CD14-positive monocyte (primary cell): ENCODE measurements around the gene SPTBN4. TPM values are rescaled to one million over a fixed set of nuclear protein-coding genes. Genes with fewer than 3 reads are reported as not detected.

Experiments
- DNase-seq, 3 donors: peaks; one replicate each; pipeline ENCODE4 v3.0.0-alpha.2; 2011 to 2022
- H2AFZ ChIP-seq: 2 replicates; pipeline ENCODE4 v1.6.0; 2012; ENCODE audit warnings: mild to moderate bottlenecking, low read depth, low read length, inconsistent platforms; ENCODE audit not compliant: insufficient read depth, poor library complexity, severe bottlenecking
- H3K27ac ChIP-seq, 2 donors: 1 replicate in 1 of 2; 2 replicates in 1 of 2; pipeline ENCODE4 v1.5.1; 2012 to 2013; ENCODE audit warnings: low read length in 2 of 2, control low read depth in 1 of 2, inconsistent platforms in 1 of 2, low read depth in 1 of 2, mild to moderate bottlenecking in 1 of 2
- H3K27me3 ChIP-seq, 2 donors: one replicate each; pipeline versions ENCODE4 v1.6.0 to v1.6.1; 2011 to 2013; ENCODE audit warnings: low read length in 2 of 2; ENCODE audit not compliant: control insufficient read depth in 2 of 2, insufficient read depth in 2 of 2
- H3K36me3 ChIP-seq, 2 donors: replicated peaks in 1 of 2; 1 replicate in 1 of 2; 2 replicates in 1 of 2; pipeline versions ENCODE4 v1.5.1 to v1.6.1; 2012 to 2013; ENCODE audit warnings: low read length in 2 of 2, control low read depth in 1 of 2, inconsistent platforms in 1 of 2, mild to moderate bottlenecking in 1 of 2; ENCODE audit not compliant: insufficient read depth in 2 of 2, control insufficient read depth in 1 of 2
- H3K4me1 ChIP-seq, 2 donors: 1 replicate in 1 of 2; 2 replicates in 1 of 2; pipeline versions ENCODE4 v1.5.1 to v1.6.1; 2012 to 2013; ENCODE audit warnings: low read length in 2 of 2, control low read depth in 1 of 2, inconsistent platforms in 1 of 2, mild to moderate bottlenecking in 1 of 2, moderate library complexity in 1 of 2; ENCODE audit not compliant: insufficient read depth in 2 of 2, control insufficient read depth in 1 of 2
- H3K4me2 ChIP-seq: replicated peaks from 2 replicates; pipeline ENCODE3; 2012; ENCODE audit warnings: low read length, moderate library complexity, mild to moderate bottlenecking; ENCODE audit not compliant: poor library complexity, severe bottlenecking; ENCODE audit errors: extremely low read depth
- H3K4me3 ChIP-seq, 3 experiments: fragments of 200-600 bp in 1 of 3; sonication (generic) in 1 of 3; replicated peaks in 1 of 3; 1 replicate in 2 of 3; 2 replicates in 1 of 3; pipeline ENCODE4 v1.5.1; 2011 to 2013; ENCODE audit warnings: low read length in 3 of 3, mild to moderate bottlenecking in 3 of 3, control low read depth in 2 of 3, low read depth in 2 of 3, inconsistent platforms in 1 of 3, moderate library complexity in 1 of 3
- H3K79me2 ChIP-seq: 2 replicates; pipeline ENCODE4 v1.6.0; 2012; ENCODE audit warnings: mild to moderate bottlenecking, control low read depth, inconsistent platforms, low read length, moderate library complexity; ENCODE audit not compliant: insufficient read depth
- H3K9ac ChIP-seq: 2 replicates; pipeline ENCODE4 v1.6.0; 2017; ENCODE audit warnings: low read length, mild to moderate bottlenecking; ENCODE audit not compliant: insufficient read depth, poor library complexity, severe bottlenecking
- H3K9me3 ChIP-seq, 2 donors: replicated peaks in 1 of 2; 1 replicate in 1 of 2; 2 replicates in 1 of 2; pipeline versions ENCODE4 v1.5.1 to v1.6.1; 2012 to 2013; ENCODE audit warnings: low read length in 2 of 2, control low read depth in 1 of 2; ENCODE audit not compliant: control insufficient read depth in 1 of 2, insufficient read depth in 1 of 2
- H4K20me1 ChIP-seq: 2 replicates; pipeline ENCODE4 v1.6.0; 2012; ENCODE audit warnings: mild to moderate bottlenecking, low read length, control low read depth, moderate library complexity; ENCODE audit not compliant: insufficient read depth
- H3K27ac Mint-ChIP-seq, 7 donors: one replicate each; pipeline ENCODE4 v1.8.0; 2020; ENCODE audit warnings: mild to moderate bottlenecking in 7 of 7, mixed read lengths in 7 of 7, moderate library complexity in 6 of 7, inconsistent platforms in 2 of 7
- H3K27me3 Mint-ChIP-seq, 3 donors: one replicate each; pipeline ENCODE4 v1.8.0; 2021 to 2022; ENCODE audit warnings: low read depth in 3 of 3, mild to moderate bottlenecking in 3 of 3, mixed read lengths in 3 of 3, moderate library complexity in 3 of 3, inconsistent platforms in 1 of 3
- H3K36me3 Mint-ChIP-seq, 2 donors: one replicate each; pipeline ENCODE4 v1.8.0; 2020; ENCODE audit warnings: mixed read lengths in 2 of 2, inconsistent platforms in 1 of 2, mild to moderate bottlenecking in 1 of 2
- H3K4me1 Mint-ChIP-seq: one replicate; pipeline ENCODE4 v1.8.0; 2020; ENCODE audit warnings: mild to moderate bottlenecking, mixed read lengths
- H3K4me3 Mint-ChIP-seq, 2 donors: one replicate each; pipeline ENCODE4 v1.8.0; 2020; ENCODE audit warnings: mild to moderate bottlenecking in 2 of 2, mixed read lengths in 2 of 2, moderate library complexity in 1 of 2
- H3K9me3 Mint-ChIP-seq, 7 donors: one replicate each; pipeline ENCODE4 v1.8.0; 2020 to 2022; ENCODE audit warnings: mixed read lengths in 7 of 7, mild to moderate bottlenecking in 6 of 7, moderate library complexity in 6 of 7, inconsistent platforms in 2 of 7
- WGBS: methylation state at CpG from one replicate; pipeline ENCODE4 v1.1.5; 2013; ENCODE audit warnings: missing lambda C conversion rate; ENCODE audit not compliant: insufficient coverage; 5-methylcytosine and 5-hydroxymethylcytosine counted together
- intact Hi-C, 2 donors: fragments of 100-400 bp; cut with micrococcal nuclease; formaldehyde crosslinking; loops; one replicate each; pipeline versions ENCODE4 v1.15.0 to v1.15.1; 2023
- polyA plus RNA-seq, 3 donors: library from polyadenylated mRNA; depleted of rRNA in 1 of 3; unstranded in 2 of 3; stranded (reverse) in 1 of 3; fragments of 300-500 nt in 2 of 3; fragments of >200 nt in 1 of 3; fragmentation: Illumina TruSeq in 2 of 3; gene quantifications; 1 replicate in 2 of 3; 2 replicates in 1 of 3; pipeline ENCODE4 v1.2.3, GENCODE V29; 2012 to 2021
- TF ChIP-seq, protein P1 (sequence below): fragments of 200-600 bp; IDR thresholded peaks from one replicate; pipeline ENCODE4 v1.8.0; 2022; ENCODE audit warnings: antibody characterized with exemption, mild to moderate bottlenecking

The SPTBN4 gene
- polyA plus RNA-seq, 3 donors = 0.07 TPM; not detected in 2

DNA sequence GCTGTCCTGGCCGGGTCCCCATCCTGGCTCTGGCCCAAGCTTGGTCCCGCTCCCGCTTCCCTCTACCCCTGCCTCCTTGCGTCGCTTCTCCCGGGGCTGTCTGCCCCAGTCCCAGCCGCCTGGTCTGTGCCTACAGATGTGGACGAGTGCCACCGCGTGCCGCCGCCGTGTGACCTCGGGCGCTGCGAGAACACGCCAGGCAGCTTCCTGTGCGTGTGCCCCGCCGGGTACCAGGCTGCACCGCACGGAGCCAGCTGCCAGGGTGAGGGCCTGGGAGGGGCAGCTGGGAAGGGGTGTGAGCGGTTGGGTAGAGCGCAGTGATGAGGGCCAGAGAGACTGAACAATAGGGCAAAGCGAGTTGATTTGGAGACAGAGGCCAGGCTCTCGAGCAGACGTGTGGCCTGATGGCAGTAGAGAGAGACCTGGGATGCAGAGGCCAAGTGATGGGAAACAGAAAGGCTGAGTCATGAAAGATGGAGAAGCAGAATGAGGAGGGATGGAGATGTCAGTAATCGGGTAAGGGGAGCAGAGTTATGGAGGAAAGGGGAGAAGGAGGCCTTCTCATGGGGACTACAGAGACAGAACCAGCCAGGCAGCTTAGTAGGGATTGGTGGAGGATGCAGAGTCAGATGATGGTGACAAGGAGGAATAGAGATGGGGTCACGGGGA lies 143.7 kb downstream of the SPTBN4 start:
- no peaks in the 10 kb centered on the region for H3K36me3 ChIP-seq
- WGBS = 5% methylated on average over 29 of the region's 29 CpGs
- Mint-ChIP-seq H3K27ac (peak overlapping the region; percentile 39 to 87 (median 72)), H3K36me3 (peaks cover 0 to 12% of the 10 kb centered on the region in 2 donors), H3K9me3 (peaks cover 0 to 11% (median 5%) of the 10 kb centered on the region in 7 donors), H3K4me3 (peak overlapping the region; percentile 73 to 86), H3K4me1 (peaks cover 66% of the 10 kb centered on the region), H3K27me3 (peaks cover 44 to 66% (median 52%) of the 10 kb centered on the region in 3 donors)
- peak overlapping the region; percentile 60 for H2AFZ ChIP-seq
- peaks cover 50 to 61% of the 10 kb centered on the region in 2 donors for H3K4me1 ChIP-seq
- peaks cover 2 to 41% of the 10 kb centered on the region in 2 donors for H3K27me3 ChIP-seq
- H3K9me3 ChIP-seq = no peaks in the 10 kb centered on the region
- peak overlapping the region; percentile 12 for H3K9ac ChIP-seq
- TF ChIP-seq, protein P1, sequence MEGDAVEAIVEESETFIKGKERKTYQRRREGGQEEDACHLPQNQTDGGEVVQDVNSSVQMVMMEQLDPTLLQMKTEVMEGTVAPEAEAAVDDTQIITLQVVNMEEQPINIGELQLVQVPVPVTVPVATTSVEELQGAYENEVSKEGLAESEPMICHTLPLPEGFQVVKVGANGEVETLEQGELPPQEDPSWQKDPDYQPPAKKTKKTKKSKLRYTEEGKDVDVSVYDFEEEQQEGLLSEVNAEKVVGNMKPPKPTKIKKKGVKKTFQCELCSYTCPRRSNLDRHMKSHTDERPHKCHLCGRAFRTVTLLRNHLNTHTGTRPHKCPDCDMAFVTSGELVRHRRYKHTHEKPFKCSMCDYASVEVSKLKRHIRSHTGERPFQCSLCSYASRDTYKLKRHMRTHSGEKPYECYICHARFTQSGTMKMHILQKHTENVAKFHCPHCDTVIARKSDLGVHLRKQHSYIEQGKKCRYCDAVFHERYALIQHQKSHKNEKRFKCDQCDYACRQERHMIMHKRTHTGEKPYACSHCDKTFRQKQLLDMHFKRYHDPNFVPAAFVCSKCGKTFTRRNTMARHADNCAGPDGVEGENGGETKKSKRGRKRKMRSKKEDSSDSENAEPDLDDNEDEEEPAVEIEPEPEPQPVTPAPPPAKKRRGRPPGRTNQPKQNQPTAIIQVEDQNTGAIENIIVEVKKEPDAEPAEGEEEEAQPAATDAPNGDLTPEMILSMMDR = no peak
- H3K4me3 ChIP-seq = peak overlapping the region in 2 of 3 experiments; percentile 1 to 74
- no peaks in the 10 kb centered on the region for H4K20me1 ChIP-seq
- intact Hi-C loops = no loop called here
- DNase-seq = peak; percentile 59 to 60 (median 59)
- H3K4me2 ChIP-seq = peak overlapping the region; percentile 91
- H3K27ac ChIP-seq = peak overlapping the region in 1 of 2 donors; percentile 60
- H3K79me2 ChIP-seq = no peaks in the 10 kb centered on the region

DNA sequence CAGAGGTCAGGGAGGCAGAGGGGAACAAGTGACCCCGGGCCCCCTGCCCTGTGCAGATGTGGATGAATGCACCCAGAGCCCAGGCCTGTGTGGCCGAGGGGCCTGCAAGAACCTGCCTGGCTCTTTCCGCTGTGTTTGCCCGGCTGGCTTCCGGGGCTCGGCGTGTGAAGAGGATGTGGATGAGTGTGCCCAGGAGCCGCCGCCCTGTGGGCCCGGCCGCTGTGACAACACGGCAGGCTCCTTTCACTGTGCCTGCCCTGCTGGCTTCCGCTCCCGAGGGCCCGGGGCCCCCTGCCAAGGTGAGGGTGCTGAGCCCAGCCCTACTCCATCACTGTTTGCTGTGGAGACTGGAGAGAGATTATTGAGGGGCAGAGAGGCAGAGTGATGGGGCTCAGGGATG lies 144.3 kb downstream of the SPTBN4 start:
- WGBS = 95% methylated on average over 7 of the region's 15 CpGs
- H2AFZ ChIP-seq = no peak overlapping the region
- no peaks in the 10 kb centered on the region for H3K79me2 ChIP-seq
- H3K27me3 ChIP-seq = peaks cover 2 to 36% of the 10 kb centered on the region in 2 donors
- peak overlapping the region in 1 of 2 donors; percentile 60 for H3K27ac ChIP-seq
- peaks cover 0 to 15% of the 10 kb centered on the region in 2 donors for H3K36me3 Mint-ChIP-seq
- no peak overlapping the region for H3K9ac ChIP-seq
- H3K27ac Mint-ChIP-seq = peak overlapping the region in 3 of 7 donors; percentile 58 to 74 (median 72)
- H3K36me3 ChIP-seq = no peaks in the 10 kb centered on the region
- H3K4me3 Mint-ChIP-seq = peak overlapping the region in 1 of 2 donors; percentile 86
- H3K27me3 Mint-ChIP-seq = peaks cover 39 to 60% (median 47%) of the 10 kb centered on the region in 3 donors
- peaks cover 63% of the 10 kb centered on the region for H3K4me1 Mint-ChIP-seq
- intact Hi-C loops = no loop called here
- H3K9me3 ChIP-seq = no peaks in the 10 kb centered on the region
- H3K4me1 ChIP-seq = peaks cover 44 to 56% of the 10 kb centered on the region in 2 donors
- no peak overlapping the region for H3K4me2 ChIP-seq
- no peaks in the 10 kb centered on the region for H4K20me1 ChIP-seq
- H3K9me3 Mint-ChIP-seq = peaks cover 0 to 11% (median 5%) of the 10 kb centered on the region in 7 donors
- no peak overlapping the region for H3K4me3 ChIP-seq
- no peak for DNase-seq
- TF ChIP-seq, protein P1 = no peak
